HCT116 (cell line): ENCODE results near the gene BDH2. TPM values are rescaled to one million over a fixed set of nuclear protein-coding genes. Genes with fewer than 3 reads are reported as not detected.

Source experiments
- ATAC-seq: fragments of 200-7000 bp; cut with Tn5 transposase; 2 replicates; pipeline ENCODE4 v1.9.1; 2020; ENCODE audit warnings: mild to moderate bottlenecking, moderate library complexity
- BruUV-seq: library from RNA; stranded (reverse); fragments of 400-500 nt; replicated peaks from 2 replicates; lab custom pipeline; 2021; lab: Mats Ljungman, UMichigan
- CTCF ChIA-PET: fragments of 300-600 bp; sonication (Branson Sonifier 250); formaldehyde crosslinking; loops from one replicate; lab custom pipeline; 2021; ENCODE audit warnings: antibody characterized with exemption; lab: Charles Lee
- POLR2A ChIA-PET: fragments of 300-600, 350-600 bp; sonication (Branson Sonifier 250); formaldehyde crosslinking; loops from one replicate; lab custom pipeline; 2021; ENCODE audit warnings: antibody characterized with exemption; lab: Charles Lee
- RAD21 ChIA-PET, 2 experiments: fragments of 300-600 bp; sonication (Branson Sonifier 250); formaldehyde crosslinking; loops; one replicate each; lab custom pipeline; 2023; ENCODE audit warnings: low total read pairs in 2 of 2; ENCODE audit not compliant: uncharacterized antibody in 2 of 2, unreplicated experiment in 2 of 2, low non-redundant PET in 1 of 2; lab: Charles Lee
- DNase-seq: peaks from one replicate; pipeline ENCODE4 v3.0.0-alpha.2; 2010; ENCODE audit warnings: low read depth, low spot score
- H2AFZ ChIP-seq: fragments of 200-600 bp; shearing (Covaris generic), sonication (generic); 2 replicates; pipeline ENCODE4 v1.6.1; 2017; ENCODE audit warnings: low read depth, mixed run types, mixed read lengths, antibody characterized with exemption, low read length; ENCODE audit not compliant: poor library complexity, severe bottlenecking
- H3K27ac ChIP-seq: 2 replicates; pipeline ENCODE4 v1.5.1; 2012; ENCODE audit warnings: low read depth, low read length
- H3K27me3 ChIP-seq: fragments of 200-600 bp; sonication (generic); 2 replicates; pipeline ENCODE4 v1.6.1; 2016; ENCODE audit warnings: mixed run types, low read length, mixed read lengths; ENCODE audit not compliant: insufficient read depth
- H3K36me3 ChIP-seq, 2 experiments: fragments of 200-500 bp in 1 of 2; fragments of 200-600 bp in 1 of 2; sonication (Bioruptor generic) in 1 of 2; sonication (generic) in 1 of 2; 2 replicates each; pipeline versions ENCODE4 v1.5.1 to v1.6.1; 2014 to 2016; ENCODE audit warnings: low read length in 2 of 2, inconsistent platforms in 1 of 2, mixed read lengths in 1 of 2, mixed run types in 1 of 2; ENCODE audit not compliant: insufficient read depth in 2 of 2, control insufficient read depth in 1 of 2
- H3K4me1 ChIP-seq, 2 experiments: fragments of 200-600 bp in 1 of 2; sonication (generic) in 1 of 2; 2 replicates each; pipeline versions ENCODE4 v1.5.1 to v1.6.1; 2012 to 2017; ENCODE audit warnings: low read length in 2 of 2, inconsistent platforms in 1 of 2, mild to moderate bottlenecking in 1 of 2, mixed read lengths in 1 of 2, mixed run types in 1 of 2, moderate library complexity in 1 of 2; ENCODE audit not compliant: insufficient read depth in 2 of 2, control insufficient read depth in 1 of 2
- H3K4me2 ChIP-seq: fragments of 200-600 bp; sonication (generic); 2 replicates; pipeline ENCODE4 v1.6.1; 2017; ENCODE audit warnings: mixed run types, low read length, mixed read lengths
- H3K4me3 ChIP-seq, 2 experiments: fragments of 200-600 bp in 1 of 2; sonication (generic) in 1 of 2; replicated peaks in 1 of 2; 2 replicates each; pipeline ENCODE4 v1.5.1; 2011 to 2016; ENCODE audit warnings: low read length in 2 of 2, control low read depth in 1 of 2, low read depth in 1 of 2, mild to moderate bottlenecking in 1 of 2, mixed read lengths in 1 of 2, mixed run types in 1 of 2
- H3K79me2 ChIP-seq: fragments of 200-600 bp; sonication (generic); 2 replicates; pipeline ENCODE4 v1.6.1; 2017; ENCODE audit warnings: mild to moderate bottlenecking, mixed run types, low read length, moderate library complexity, mixed read lengths; ENCODE audit not compliant: insufficient read depth
- H3K9ac ChIP-seq: fragments of 200-600 bp; sonication (generic); 2 replicates; pipeline ENCODE4 v1.6.1; 2016; ENCODE audit warnings: low read length, mixed read lengths
- H3K9me2 ChIP-seq: fragments of 200-600 bp; sonication (generic), shearing (Covaris generic); 2 replicates; pipeline ENCODE4 v1.6.1; 2017; ENCODE audit warnings: mixed run types, mild to moderate bottlenecking, moderate library complexity; ENCODE audit not compliant: insufficient read depth
- H3K9me3 ChIP-seq, 2 experiments: fragments of 200-500 bp in 1 of 2; fragments of 200-600 bp in 1 of 2; sonication (Bioruptor generic) in 1 of 2; sonication (generic) in 1 of 2; 2 replicates each; pipeline ENCODE4 v1.6.1; 2014 to 2017; ENCODE audit warnings: low read length in 2 of 2, mixed read lengths in 2 of 2, inconsistent platforms in 1 of 2, low read depth in 1 of 2, mild to moderate bottlenecking in 1 of 2, mixed run types in 1 of 2, moderate library complexity in 1 of 2; ENCODE audit not compliant: control insufficient read depth in 1 of 2, insufficient read depth in 1 of 2
- H4K20me1 ChIP-seq: fragments of 200-600 bp; sonication (generic), shearing (Covaris generic); 2 replicates; pipeline ENCODE4 v1.6.1; 2017; ENCODE audit warnings: mixed run types, mild to moderate bottlenecking, moderate library complexity; ENCODE audit not compliant: insufficient read depth
- ATF3 ChIP-seq: IDR thresholded peaks from 2 replicates; pipeline ENCODE4 v1.6.1; 2012
- CBX3 ChIP-seq: IDR thresholded peaks from 2 replicates; pipeline ENCODE4 v1.6.1; 2012; ENCODE audit warnings: low read depth
- CEBPB ChIP-seq: IDR thresholded peaks from 2 replicates; pipeline ENCODE4 v1.6.1; 2012; ENCODE audit warnings: low read depth
- EGR1 ChIP-seq: IDR thresholded peaks from 2 replicates; pipeline ENCODE4 v1.6.1; 2012; ENCODE audit warnings: low read depth
- ELF1 ChIP-seq: IDR thresholded peaks from 2 replicates; pipeline ENCODE4 v1.6.1; 2012; ENCODE audit warnings: low read depth, borderline replicate concordance
- EZH2 ChIP-seq: fragments of 200-600 bp; sonication (generic); IDR thresholded peaks from 2 replicates; pipeline ENCODE4 v1.6.1; 2017; ENCODE audit warnings: antibody characterized with exemption, mixed run types
- EZH2phosphoT487 ChIP-seq: fragments of 200-600 bp; IDR thresholded peaks from 2 replicates; pipeline ENCODE4 v1.6.1; 2018; ENCODE audit warnings: antibody characterized with exemption, borderline replicate concordance
- FOSL1 ChIP-seq: IDR thresholded peaks from 2 replicates; pipeline ENCODE4 v1.6.1; 2012; ENCODE audit warnings: low read depth
- JUND ChIP-seq: IDR thresholded peaks from 2 replicates; pipeline ENCODE4 v1.6.1; 2012
- POLR2A ChIP-seq: IDR thresholded peaks from 2 replicates; pipeline ENCODE4 v1.7.0; 2011; ENCODE audit warnings: borderline replicate concordance; ENCODE audit not compliant: insufficient read depth, insufficient read length; ENCODE audit errors: extremely low read depth
- POLR2AphosphoS5 ChIP-seq: IDR thresholded peaks from 2 replicates; pipeline ENCODE4 v1.6.1; 2011; ENCODE audit warnings: mild to moderate bottlenecking, low read depth, low read length, moderate library complexity
- RAD21 ChIP-seq: IDR thresholded peaks from 2 replicates; pipeline ENCODE4 v1.6.1; 2012; ENCODE audit warnings: low read depth, mild to moderate bottlenecking
- SIN3A ChIP-seq: IDR thresholded peaks from 2 replicates; pipeline ENCODE4 v1.6.1; 2012; ENCODE audit warnings: low read depth
- SP1 ChIP-seq: IDR thresholded peaks from 2 replicates; pipeline ENCODE4 v1.6.1; 2012; ENCODE audit warnings: low read depth
- SRF ChIP-seq: IDR thresholded peaks from 2 replicates; pipeline ENCODE4 v1.6.1; 2012; ENCODE audit warnings: low read depth
- YY1 ChIP-seq: IDR thresholded peaks from 2 replicates; pipeline ENCODE4 v1.6.1; 2011; ENCODE audit warnings: low read length, low read depth, moderate library complexity, mild to moderate bottlenecking; ENCODE audit not compliant: insufficient replicate concordance; ENCODE audit errors: extremely low read depth
- ZFX ChIP-seq: fragments of 450-650 bp; IDR thresholded peaks from 2 replicates; pipeline ENCODE4 v1.6.1; 2017
- intact Hi-C: fragments of 100-400 bp; cut with micrococcal nuclease; formaldehyde crosslinking; loops from 2 replicates; pipeline ENCODE4 v1.10.0; 2022
- total RNA-seq: library from RNA; stranded (reverse); gene quantifications from one replicate; pipeline ENCODE4 v1.2.1, GENCODE V29; 2021; ENCODE audit not compliant: unreplicated experiment
- TF ChIP-seq, protein P1 (sequence below): IDR thresholded peaks from 2 replicates; pipeline ENCODE4 v1.6.1; 2011; ENCODE audit warnings: mild to moderate bottlenecking, low read length, moderate library complexity; ENCODE audit not compliant: insufficient replicate concordance; ENCODE audit errors: extremely low read depth
- TF ChIP-seq, protein P2 (sequence below): IDR thresholded peaks from 2 replicates; pipeline ENCODE4 v1.6.1; 2012; ENCODE audit warnings: low read depth
- TF ChIP-seq, protein P3 (sequence below), 3 experiments: fragments of 200-600 bp in 1 of 3; sonication (generic) in 1 of 3; IDR thresholded peaks in 2 of 3; conservative IDR thresholded peaks in 1 of 3; 2 replicates each; pipeline ENCODE4 v1.5.1; 2012 to 2017; ENCODE audit warnings: low read depth in 2 of 3, low read length in 2 of 3, antibody characterized with exemption in 1 of 3, borderline replicate concordance in 1 of 3, control low read depth in 1 of 3, mild to moderate bottlenecking in 1 of 3, mixed read lengths in 1 of 3, mixed run types in 1 of 3, moderate library complexity in 1 of 3; ENCODE audit not compliant: insufficient read depth in 1 of 3

The BDH2 gene
- total RNA-seq, 1 experiment from 2014 or later: 5.0 TPM

GRCh38 chr4:103075894-103076746 is 23.5 kb downstream of the BDH2 start:
- Histone ChIP-seq H3K79me2 (peaks cover 41% of the 10 kb centered on the region), H3K9ac (peak overlapping the region; percentile 88), H3K27me3 (no peaks in the 10 kb centered on the region), H3K9me3 (no peaks in the 10 kb centered on the region), H3K27ac (peak overlapping the region; percentile 85), H3K4me2 (peak overlapping the region; percentile 88), H3K36me3 (peaks cover 0 to 4% of the 10 kb centered on the region in 2 experiments; a peak in 1 of 4 replicates), H2AFZ (peak overlapping the region; percentile 90), H3K9me2 (no peaks in the 10 kb centered on the region), H3K4me1 (peaks cover 8 to 25% of the 10 kb centered on the region in 2 experiments; a peak in 3 of 4 replicates), H4K20me1 (no peaks in the 10 kb centered on the region), H3K4me3 (peak overlapping the region; percentile 65 to 68)
- no TSS peak for BruUV-seq
- ChIA-PET CTCF (interaction anchor here (1.4 kb wide), 1 partner anchor 455 kb away, joined by 4 read pairs; no protein-coding TSS in a partner anchor), RAD21 (no interaction called here), POLR2A (no interaction called here)
- DNase-seq: peak; percentile 12
- intact Hi-C loops: no loop called here
- ATAC-seq: peak; percentile 77
- TF ChIP-seq EGR1: no peak
- TF ChIP-seq SRF: no peak
- TF ChIP-seq YY1: no peak
- TF ChIP-seq SIN3A: peak; percentile 65; the same call in 1 of the 2 replicates
- TF ChIP-seq, protein P1, sequence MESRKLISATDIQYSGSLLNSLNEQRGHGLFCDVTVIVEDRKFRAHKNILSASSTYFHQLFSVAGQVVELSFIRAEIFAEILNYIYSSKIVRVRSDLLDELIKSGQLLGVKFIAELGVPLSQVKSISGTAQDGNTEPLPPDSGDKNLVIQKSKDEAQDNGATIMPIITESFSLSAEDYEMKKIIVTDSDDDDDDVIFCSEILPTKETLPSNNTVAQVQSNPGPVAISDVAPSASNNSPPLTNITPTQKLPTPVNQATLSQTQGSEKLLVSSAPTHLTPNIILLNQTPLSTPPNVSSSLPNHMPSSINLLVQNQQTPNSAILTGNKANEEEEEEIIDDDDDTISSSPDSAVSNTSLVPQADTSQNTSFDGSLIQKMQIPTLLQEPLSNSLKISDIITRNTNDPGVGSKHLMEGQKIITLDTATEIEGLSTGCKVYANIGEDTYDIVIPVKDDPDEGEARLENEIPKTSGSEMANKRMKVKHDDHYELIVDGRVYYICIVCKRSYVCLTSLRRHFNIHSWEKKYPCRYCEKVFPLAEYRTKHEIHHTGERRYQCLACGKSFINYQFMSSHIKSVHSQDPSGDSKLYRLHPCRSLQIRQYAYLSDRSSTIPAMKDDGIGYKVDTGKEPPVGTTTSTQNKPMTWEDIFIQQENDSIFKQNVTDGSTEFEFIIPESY: no peak
- peak; percentile 70 for TF ChIP-seq POLR2A
- no peak for TF ChIP-seq EZH2phosphoT487
- TF ChIP-seq JUND: no peak
- TF ChIP-seq ATF3: no peak
- TF ChIP-seq EZH2: no peak
- TF ChIP-seq CEBPB: no peak
- TF ChIP-seq, protein P2, sequence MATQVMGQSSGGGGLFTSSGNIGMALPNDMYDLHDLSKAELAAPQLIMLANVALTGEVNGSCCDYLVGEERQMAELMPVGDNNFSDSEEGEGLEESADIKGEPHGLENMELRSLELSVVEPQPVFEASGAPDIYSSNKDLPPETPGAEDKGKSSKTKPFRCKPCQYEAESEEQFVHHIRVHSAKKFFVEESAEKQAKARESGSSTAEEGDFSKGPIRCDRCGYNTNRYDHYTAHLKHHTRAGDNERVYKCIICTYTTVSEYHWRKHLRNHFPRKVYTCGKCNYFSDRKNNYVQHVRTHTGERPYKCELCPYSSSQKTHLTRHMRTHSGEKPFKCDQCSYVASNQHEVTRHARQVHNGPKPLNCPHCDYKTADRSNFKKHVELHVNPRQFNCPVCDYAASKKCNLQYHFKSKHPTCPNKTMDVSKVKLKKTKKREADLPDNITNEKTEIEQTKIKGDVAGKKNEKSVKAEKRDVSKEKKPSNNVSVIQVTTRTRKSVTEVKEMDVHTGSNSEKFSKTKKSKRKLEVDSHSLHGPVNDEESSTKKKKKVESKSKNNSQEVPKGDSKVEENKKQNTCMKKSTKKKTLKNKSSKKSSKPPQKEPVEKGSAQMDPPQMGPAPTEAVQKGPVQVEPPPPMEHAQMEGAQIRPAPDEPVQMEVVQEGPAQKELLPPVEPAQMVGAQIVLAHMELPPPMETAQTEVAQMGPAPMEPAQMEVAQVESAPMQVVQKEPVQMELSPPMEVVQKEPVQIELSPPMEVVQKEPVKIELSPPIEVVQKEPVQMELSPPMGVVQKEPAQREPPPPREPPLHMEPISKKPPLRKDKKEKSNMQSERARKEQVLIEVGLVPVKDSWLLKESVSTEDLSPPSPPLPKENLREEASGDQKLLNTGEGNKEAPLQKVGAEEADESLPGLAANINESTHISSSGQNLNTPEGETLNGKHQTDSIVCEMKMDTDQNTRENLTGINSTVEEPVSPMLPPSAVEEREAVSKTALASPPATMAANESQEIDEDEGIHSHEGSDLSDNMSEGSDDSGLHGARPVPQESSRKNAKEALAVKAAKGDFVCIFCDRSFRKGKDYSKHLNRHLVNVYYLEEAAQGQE: no peak
- no peak for TF ChIP-seq RAD21
- TF ChIP-seq, protein P3, sequence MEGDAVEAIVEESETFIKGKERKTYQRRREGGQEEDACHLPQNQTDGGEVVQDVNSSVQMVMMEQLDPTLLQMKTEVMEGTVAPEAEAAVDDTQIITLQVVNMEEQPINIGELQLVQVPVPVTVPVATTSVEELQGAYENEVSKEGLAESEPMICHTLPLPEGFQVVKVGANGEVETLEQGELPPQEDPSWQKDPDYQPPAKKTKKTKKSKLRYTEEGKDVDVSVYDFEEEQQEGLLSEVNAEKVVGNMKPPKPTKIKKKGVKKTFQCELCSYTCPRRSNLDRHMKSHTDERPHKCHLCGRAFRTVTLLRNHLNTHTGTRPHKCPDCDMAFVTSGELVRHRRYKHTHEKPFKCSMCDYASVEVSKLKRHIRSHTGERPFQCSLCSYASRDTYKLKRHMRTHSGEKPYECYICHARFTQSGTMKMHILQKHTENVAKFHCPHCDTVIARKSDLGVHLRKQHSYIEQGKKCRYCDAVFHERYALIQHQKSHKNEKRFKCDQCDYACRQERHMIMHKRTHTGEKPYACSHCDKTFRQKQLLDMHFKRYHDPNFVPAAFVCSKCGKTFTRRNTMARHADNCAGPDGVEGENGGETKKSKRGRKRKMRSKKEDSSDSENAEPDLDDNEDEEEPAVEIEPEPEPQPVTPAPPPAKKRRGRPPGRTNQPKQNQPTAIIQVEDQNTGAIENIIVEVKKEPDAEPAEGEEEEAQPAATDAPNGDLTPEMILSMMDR (IDR thresholded peaks at IDR 0.05 in 2 of 3, conservative IDR thresholded peaks at IDR 0.05 in 1 of 3; ENCODE audit: borderline replicate concordance in 1 of 3, insufficient read depth in 1 of 3, low read depth in 2 of 3, low read length in 2 of 3): 0 out of 6 replicates have a peak, but pooled peaks of 1 of the 3 experiments have one; percentile 11
- TF ChIP-seq SP1: no peak
- TF ChIP-seq POLR2AphosphoS5: peak; percentile 39; the same call in 1 of the 2 replicates
- no peak for TF ChIP-seq FOSL1
- TF ChIP-seq CBX3: peak; percentile 62; the same call in 1 of the 2 replicates
- peak; percentile 99 for TF ChIP-seq ZFX
- TF ChIP-seq ELF1: no peak
